Heart left ventricle (tissue), 13 donors: ENCODE data around the gene RNF123.
"Not testable (repeated sequence)": the region's sequence is repeated elsewhere in the genome, so short reads cannot be mapped to it uniquely, and the experiment has no call there.

Experiments used
- CTCF ChIP-seq, 12 donors: fragments of 200-600 bp; sonication (generic) in 4 of 12; IDR thresholded peaks; one replicate each; pipeline versions ENCODE4 v1.5.0 to v1.8.0; 2018 to 2022; ENCODE audit warnings: antibody characterized with exemption in 12 of 12, mild to moderate bottlenecking in 5 of 12
- POLR2A ChIP-seq, 2 donors: fragments of 450-650 bp; IDR thresholded peaks; one replicate each; pipeline ENCODE4 v1.6.1; 2017; ENCODE audit warnings: antibody characterized with exemption in 2 of 2, mild to moderate bottlenecking in 2 of 2, moderate library complexity in 2 of 2
- donor health status: ischemic (EF 13 %, LVEDD 7.1; RV severe dilation, severe dysfunction).
- donor health status: DM: no; HTN: yes; CAD: no.
- donor health status: DM: no; HTN: no; CAD: no.
- donor health status: ischemic (EF 25% LVEDD 6.9; RV normal size, moderate dysfunction).
- donor health status: ischemic (EF 25% LVEDD 5.7; RV mildly dilated, moderate dysfunction).
- donor health status: ischemic (EF 35%, LVEDD 5.7; RV mildly dilated, moderate dysfunction).
- donor health status: nonischemic (EF 11% LVEDD 7.7; RV severe dilation, severe dysfunction).
- donor health status: DM: yes; HTN: yes; CAD: no.
- donor health status: PGD.
- donor health status: ischemic (EF 29% LVEDD 5.4; RV normal size, mild dysfunction).
- donor health status: nonischemic (EF 23%, LVEDD 6.1; RV moderate dilation, normal function).

- TF ChIP-seq CTCF, POLR2A (IDR thresholded peaks at IDR 0.05): not testable (repeated sequence)
Observed at GRCh38 chr3:49694409-49695070, 5.2 kb downstream of the RNF123 start.
